HFFc6 (cell line): ENCODE results near the gene SLC12A4. TPM values are rescaled to one million over a fixed set of nuclear protein-coding genes. Genes with fewer than 3 reads are reported as not detected.

Experiments
- DNase-seq: peaks from one replicate; pipeline ENCODE4 v3.0.0-alpha.2; 2018
- H3K27ac Mint-ChIP-seq: 2 replicates; pipeline ENCODE4 v1.8.0; 2020; ENCODE audit warnings: mild to moderate bottlenecking, mixed read lengths
- H3K27me3 Mint-ChIP-seq: 2 replicates; pipeline ENCODE4 v1.8.0; 2021; ENCODE audit warnings: mild to moderate bottlenecking, moderate library complexity, mixed read lengths; ENCODE audit not compliant: insufficient read depth
- H3K36me3 Mint-ChIP-seq: 2 replicates; pipeline ENCODE4 v1.8.0; 2021; ENCODE audit warnings: low read depth, mixed read lengths
- H3K4me1 Mint-ChIP-seq: 2 replicates; pipeline ENCODE4 v1.8.0; 2020; ENCODE audit warnings: low read depth, mixed read lengths
- H3K4me3 Mint-ChIP-seq: 2 replicates; pipeline ENCODE4 v1.8.0; 2020; ENCODE audit warnings: mild to moderate bottlenecking, moderate library complexity, mixed read lengths
- H3K9me3 Mint-ChIP-seq: 2 replicates; pipeline ENCODE4 v1.8.0; 2020; ENCODE audit warnings: mild to moderate bottlenecking, mixed read lengths
- CTCF ChIP-seq: fragments of 200-600 bp; sonication (generic); IDR thresholded peaks from 2 replicates; pipeline ENCODE4 v1.5.0; 2021; ENCODE audit warnings: antibody characterized with exemption, mild to moderate bottlenecking
- total RNA-seq, 6 experiments: library from RNA; stranded (reverse); fragmentation: NEBNext Ultra II Directional; extraction: Animal tissue kit (Norgen Biotek cat#: 25700); gene quantifications; 2 replicates in 1 of 6; 3 replicates in 5 of 6; pipeline ENCODE4 v1.2.3, GENCODE V29; 2021

SLC12A4 gene
- total RNA-seq, 6 experiments from 2014 or later, result 89.8 to 113 (median 98.9) TPM

GRCh38 chr16:67914758-67915495 is 53.5 kb downstream of the SLC12A4 start:
- Mint-ChIP-seq H3K9me3 (no peaks in the 10 kb centered on the region), H3K27me3 (peaks cover 3% of the 10 kb centered on the region), H3K4me1 (peaks cover 54% of the 10 kb centered on the region), H3K27ac (peak overlapping the region; percentile 61; the same call in 1 of the 2 replicates), H3K4me3 (no peak overlapping the region), H3K36me3 (peaks cover 5% of the 10 kb centered on the region; the same call in 1 of the 2 replicates)
- TF ChIP-seq CTCF, result no peak
- no peak for DNase-seq

GRCh38 chr16:67910158-67910557 is 58.3 kb downstream of the SLC12A4 start:
- H3K27ac Mint-ChIP-seq, result no peak overlapping the region

GRCh38 chr16:67909056-67909742 is 59.2 kb downstream of the SLC12A4 start:
- TF ChIP-seq CTCF, result no peak
- H3K9me3 Mint-ChIP-seq, result no peaks in the 10 kb centered on the region
- no peak overlapping the region for H3K4me3 Mint-ChIP-seq
- no peaks in the 10 kb centered on the region; the same call in 1 of the 2 replicates for H3K27me3 Mint-ChIP-seq
- H3K36me3 Mint-ChIP-seq, result no peaks in the 10 kb centered on the region; the same call in 1 of the 2 replicates
- H3K27ac Mint-ChIP-seq, result no peak overlapping the region
- H3K4me1 Mint-ChIP-seq, result no peaks in the 10 kb centered on the region
- no peak for DNase-seq

More at GRCh38 chr16:67910158-67910557, 58.3 kb downstream of the SLC12A4 start:
- no peaks in the 10 kb centered on the region for H3K9me3 Mint-ChIP-seq
- no peaks in the 10 kb centered on the region; the same call in 1 of the 2 replicates for H3K27me3 Mint-ChIP-seq
- no peak for TF ChIP-seq CTCF
- DNase-seq, result no peak
- H3K4me3 Mint-ChIP-seq, result no peak overlapping the region
- H3K4me1 Mint-ChIP-seq, result peaks cover 6% of the 10 kb centered on the region
- H3K36me3 Mint-ChIP-seq, result peaks cover 5% of the 10 kb centered on the region

GRCh38 chr16:67907397-67908180 is 60.8 kb downstream of the SLC12A4 start:
- Mint-ChIP-seq H3K36me3 (no peaks in the 10 kb centered on the region; the same call in 1 of the 2 replicates), H3K4me1 (no peaks in the 10 kb centered on the region)

More at GRCh38 chr16:67907397-67908180, 60.8 kb downstream of the SLC12A4 start:
- Mint-ChIP-seq H3K27ac (no peak overlapping the region), H3K4me3 (no peak overlapping the region), H3K9me3 (no peaks in the 10 kb centered on the region), H3K27me3 (no peaks in the 10 kb centered on the region; the same call in 1 of the 2 replicates)
- TF ChIP-seq CTCF, result no peak
- no peak for DNase-seq
